GM18873 (cell line): Measurements from ENCODE around the gene LARGE1.

Experiments
- ATAC-seq: cut with Tn5 transposase; IDR thresholded peaks from one replicate; pipeline ENCODE4 v1.9.1; 2021; ENCODE audit warnings: mild to moderate bottlenecking, moderate library complexity, moderate number of reproducible peaks; ENCODE audit not compliant: unreplicated experiment, low FRiP score

LARGE1 gene

GRCh38 chr22:33302549-33302948 lies 617.7 kb downstream of the LARGE1 start:
- ATAC-seq: no peak

GRCh38 chr22:33302049-33302545 lies 618.2 kb downstream of the LARGE1 start:
- ATAC-seq: no peak

GRCh38 chr22:33300165-33300564 lies 620.1 kb downstream of the LARGE1 start:
- ATAC-seq: no peak

- ATAC-seq: peak; percentile 68
Measured at GRCh38 chr22:33299245-33299956, 620.9 kb downstream of the LARGE1 start.

GRCh38 chr22:33296941-33297340 lies 623.3 kb downstream of the LARGE1 start:
- no peak for ATAC-seq

- no peak for ATAC-seq
Measured at GRCh38 chr22:33288078-33288477, 632.2 kb downstream of the LARGE1 start.

GRCh38 chr22:33275073-33275443 lies 645.2 kb downstream of the LARGE1 start:
- no peak for ATAC-seq

GRCh38 chr22:33274214-33275072 lies 645.8 kb downstream of the LARGE1 start:
- ATAC-seq: no peak

- ATAC-seq: no peak
Measured at GRCh38 chr22:33272871-33273270, 647.4 kb downstream of the LARGE1 start.

GRCh38 chr22:33272180-33272579 lies 648.1 kb downstream of the LARGE1 start:
- no peak for ATAC-seq

GRCh38 chr22:33271390-33272161 lies 648.7 kb downstream of the LARGE1 start:
- no peak for ATAC-seq

- no peak for ATAC-seq
Measured at GRCh38 chr22:33270596-33270995, 649.7 kb downstream of the LARGE1 start.

GRCh38 chr22:33261699-33262098 lies 658.6 kb downstream of the LARGE1 start:
- ATAC-seq: no peak

- no peak for ATAC-seq
Measured at GRCh38 chr22:33260498-33260897, 659.8 kb downstream of the LARGE1 start.

GRCh38 chr22:33255791-33256190 lies 664.5 kb downstream of the LARGE1 start:
- no peak for ATAC-seq

GRCh38 chr22:33248948-33249347 lies 671.3 kb downstream of the LARGE1 start:
- no peak for ATAC-seq

- no peak for ATAC-seq
Measured at GRCh38 chr22:33247758-33248157, 672.5 kb downstream of the LARGE1 start.

GRCh38 chr22:33242078-33242477 lies 678.2 kb downstream of the LARGE1 start:
- ATAC-seq: no peak

- ATAC-seq: no peak
Measured at GRCh38 chr22:33240888-33241475, 679.3 kb downstream of the LARGE1 start.

- no peak for ATAC-seq
Measured at GRCh38 chr22:33232071-33232470, 688.2 kb downstream of the LARGE1 start.
